Measurements from ENCODE around the gene HEYL. TPM values are rescaled to one million over a fixed set of nuclear protein-coding genes. Genes with fewer than 3 reads are reported as not detected.

The HEYL gene
- total and polyA plus RNA-seq, 9 of the 15 experiments (the other 6 are each of a cell fraction or from before 2014, with no cell fraction given): 0.13 to 0.89 (median 0.25) TPM

DNA sequence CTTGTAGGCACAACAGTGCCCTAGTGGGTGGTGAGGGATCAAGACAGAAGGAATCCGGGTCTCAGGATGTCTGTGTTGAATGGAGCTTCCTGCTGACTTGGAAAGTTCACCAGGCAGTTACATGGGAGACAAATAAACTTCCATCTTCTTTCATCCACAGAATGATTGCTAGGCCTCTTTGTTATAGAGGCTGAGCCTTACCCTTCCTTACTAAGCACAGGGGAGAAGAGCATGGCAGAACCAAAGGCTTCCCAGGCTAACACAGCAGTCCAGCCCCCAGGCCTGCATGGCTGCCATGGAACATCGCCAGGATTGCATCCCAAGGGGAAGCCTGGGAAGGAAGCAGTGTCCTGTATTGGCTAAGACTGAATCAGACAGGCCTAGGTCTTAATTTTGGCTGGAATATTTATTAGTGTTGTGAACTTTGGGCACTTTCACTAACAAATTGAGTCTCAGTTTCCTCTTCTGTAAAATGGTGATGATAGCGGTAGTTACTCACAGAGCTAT is 18.7 kb downstream of the HEYL start:
- TF ChIP-seq MAFG (tag; conservative IDR thresholded peaks at IDR 0.05): no peak
- no peak for TF ChIP-seq HNRNPLL (IDR thresholded peaks at IDR 0.05; ENCODE audit: low read depth, low read length, poor library complexity, severe bottlenecking)
- TF ChIP-seq, protein P1, sequence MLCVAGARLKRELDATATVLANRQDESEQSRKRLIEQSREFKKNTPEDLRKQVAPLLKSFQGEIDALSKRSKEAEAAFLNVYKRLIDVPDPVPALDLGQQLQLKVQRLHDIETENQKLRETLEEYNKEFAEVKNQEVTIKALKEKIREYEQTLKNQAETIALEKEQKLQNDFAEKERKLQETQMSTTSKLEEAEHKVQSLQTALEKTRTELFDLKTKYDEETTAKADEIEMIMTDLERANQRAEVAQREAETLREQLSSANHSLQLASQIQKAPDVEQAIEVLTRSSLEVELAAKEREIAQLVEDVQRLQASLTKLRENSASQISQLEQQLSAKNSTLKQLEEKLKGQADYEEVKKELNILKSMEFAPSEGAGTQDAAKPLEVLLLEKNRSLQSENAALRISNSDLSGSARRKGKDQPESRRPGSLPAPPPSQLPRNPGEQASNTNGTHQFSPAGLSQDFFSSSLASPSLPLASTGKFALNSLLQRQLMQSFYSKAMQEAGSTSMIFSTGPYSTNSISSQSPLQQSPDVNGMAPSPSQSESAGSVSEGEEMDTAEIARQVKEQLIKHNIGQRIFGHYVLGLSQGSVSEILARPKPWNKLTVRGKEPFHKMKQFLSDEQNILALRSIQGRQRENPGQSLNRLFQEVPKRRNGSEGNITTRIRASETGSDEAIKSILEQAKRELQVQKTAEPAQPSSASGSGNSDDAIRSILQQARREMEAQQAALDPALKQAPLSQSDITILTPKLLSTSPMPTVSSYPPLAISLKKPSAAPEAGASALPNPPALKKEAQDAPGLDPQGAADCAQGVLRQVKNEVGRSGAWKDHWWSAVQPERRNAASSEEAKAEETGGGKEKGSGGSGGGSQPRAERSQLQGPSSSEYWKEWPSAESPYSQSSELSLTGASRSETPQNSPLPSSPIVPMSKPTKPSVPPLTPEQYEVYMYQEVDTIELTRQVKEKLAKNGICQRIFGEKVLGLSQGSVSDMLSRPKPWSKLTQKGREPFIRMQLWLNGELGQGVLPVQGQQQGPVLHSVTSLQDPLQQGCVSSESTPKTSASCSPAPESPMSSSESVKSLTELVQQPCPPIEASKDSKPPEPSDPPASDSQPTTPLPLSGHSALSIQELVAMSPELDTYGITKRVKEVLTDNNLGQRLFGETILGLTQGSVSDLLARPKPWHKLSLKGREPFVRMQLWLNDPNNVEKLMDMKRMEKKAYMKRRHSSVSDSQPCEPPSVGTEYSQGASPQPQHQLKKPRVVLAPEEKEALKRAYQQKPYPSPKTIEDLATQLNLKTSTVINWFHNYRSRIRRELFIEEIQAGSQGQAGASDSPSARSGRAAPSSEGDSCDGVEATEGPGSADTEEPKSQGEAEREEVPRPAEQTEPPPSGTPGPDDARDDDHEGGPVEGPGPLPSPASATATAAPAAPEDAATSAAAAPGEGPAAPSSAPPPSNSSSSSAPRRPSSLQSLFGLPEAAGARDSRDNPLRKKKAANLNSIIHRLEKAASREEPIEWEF (CRISPR knock-in tag; IDR thresholded peaks at IDR 0.05): no peak
- TF ChIP-seq, protein P2, sequence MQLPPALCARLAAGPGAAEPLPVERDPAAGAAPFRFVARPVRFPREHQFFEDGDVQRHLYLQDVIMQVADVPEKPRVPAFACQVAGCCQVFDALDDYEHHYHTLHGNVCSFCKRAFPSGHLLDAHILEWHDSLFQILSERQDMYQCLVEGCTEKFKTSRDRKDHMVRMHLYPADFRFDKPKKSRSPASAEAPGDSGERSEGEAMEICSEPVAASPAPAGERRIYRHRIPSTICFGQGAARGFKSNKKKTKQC (CRISPR knock-in tag; IDR thresholded peaks at IDR 0.05): no peak
- TF ChIP-seq ESRRA (IDR thresholded peaks at IDR 0.05; ENCODE audit: borderline replicate concordance, low read depth): no peak
- TF ChIP-seq, protein P3, sequence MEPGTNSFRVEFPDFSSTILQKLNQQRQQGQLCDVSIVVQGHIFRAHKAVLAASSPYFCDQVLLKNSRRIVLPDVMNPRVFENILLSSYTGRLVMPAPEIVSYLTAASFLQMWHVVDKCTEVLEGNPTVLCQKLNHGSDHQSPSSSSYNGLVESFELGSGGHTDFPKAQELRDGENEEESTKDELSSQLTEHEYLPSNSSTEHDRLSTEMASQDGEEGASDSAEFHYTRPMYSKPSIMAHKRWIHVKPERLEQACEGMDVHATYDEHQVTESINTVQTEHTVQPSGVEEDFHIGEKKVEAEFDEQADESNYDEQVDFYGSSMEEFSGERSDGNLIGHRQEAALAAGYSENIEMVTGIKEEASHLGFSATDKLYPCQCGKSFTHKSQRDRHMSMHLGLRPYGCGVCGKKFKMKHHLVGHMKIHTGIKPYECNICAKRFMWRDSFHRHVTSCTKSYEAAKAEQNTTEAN (CRISPR knock-in tag; IDR thresholded peaks at IDR 0.05): no peak
- no peak for TF ChIP-seq CTBP1 (IDR thresholded peaks at IDR 0.05; ENCODE audit: borderline replicate concordance)
- TF ChIP-seq PHTF2 (CRISPR knock-in tag; IDR thresholded peaks at IDR 0.05): no peak
- TF ChIP-seq ZNF12 (CRISPR knock-in tag; IDR thresholded peaks at IDR 0.05): peak; percentile 97
- no peak overlapping the region for H3K9ac ChIP-seq (ENCODE audit: insufficient read depth in 1 of 2, low read depth in 2 of 2, low read length in 2 of 2)
- ChIA-PET CTCF (ENCODE audit: low intra/inter-chr PET ratio) (no interaction called here), POLR2A (no interaction called here)
- H3K27me3 ChIP-seq (ENCODE audit: control insufficient read depth in 2 of 2, insufficient read depth in 2 of 2, low read length in 2 of 2): peaks cover 31 to 62% of the 10 kb centered on the region in 2 experiments
- BruUV-seq (replicated peaks): no TSS peak
- peaks cover 5% of the 10 kb centered on the region for H3K9me1 ChIP-seq (ENCODE audit: control insufficient read depth, insufficient read depth, low read length)
- H3K79me2 ChIP-seq (ENCODE audit: control insufficient read depth, insufficient read depth, low read length): no peaks in the 10 kb centered on the region
- ATAC-seq: no peak
- no peaks in the 10 kb centered on the region; a peak in 1 of 5 replicates for H3K4me1 ChIP-seq (replicated peaks in 1 of 2; ENCODE audit: control insufficient read depth in 2 of 2, insufficient read depth in 2 of 2, low read length in 2 of 2)
- no peak for FAIRE-seq
- no peak overlapping the region for H3K4me3 ChIP-seq
- no peak overlapping the region for H2AFZ ChIP-seq (ENCODE audit: low read depth, low read length)
- H3K36me3 ChIP-seq (ENCODE audit: control insufficient read depth, insufficient read depth, low read length): no peaks in the 10 kb centered on the region
- DNase-seq (ENCODE audit: extremely low read depth in 1 of 4, low spot score in 3 of 4): no peak
- no peak overlapping the region for H3K27ac ChIP-seq (ENCODE audit: extremely low read depth, low read depth, low read length)
- in situ Hi-C loops (cut with MboI) (no loop called here), intact Hi-C loops (cut with micrococcal nuclease) (no loop called here)
- no peaks in the 10 kb centered on the region for H3K9me3 ChIP-seq (replicated peaks; ENCODE audit: control insufficient read depth, insufficient read depth, low read depth, low read length)
- H3K4me2 ChIP-seq (ENCODE audit: insufficient read depth, low read length): no peak overlapping the region
- H4K20me1 ChIP-seq (replicated peaks; ENCODE audit: control insufficient read depth, insufficient read depth, low read length): peaks cover 11% of the 10 kb centered on the region
- WGBS (ENCODE audit: insufficient coverage, low coverage, missing lambda C conversion rate): 15% methylated on average over 3 of the region's 3 CpGs

All from K562 (cell line).